Rectal smooth muscle tissue (tissue), 1 donor: ENCODE results near the gene SNCAIP.

Experiments
- H3K27ac ChIP-seq: one replicate; pipeline ENCODE4 v1.7.0; 2013; ENCODE audit warnings: low read depth, low read length, inconsistent platforms
- H3K27me3 ChIP-seq: one replicate; pipeline ENCODE4 v1.7.0; 2013; ENCODE audit warnings: low read length; ENCODE audit not compliant: control insufficient read depth, insufficient read depth
- H3K36me3 ChIP-seq: one replicate; pipeline ENCODE4 v1.7.0; 2013; ENCODE audit warnings: low read length; ENCODE audit not compliant: control insufficient read depth, insufficient read depth
- H3K4me1 ChIP-seq: one replicate; pipeline ENCODE4 v1.7.0; 2013; ENCODE audit warnings: low read length; ENCODE audit not compliant: control insufficient read depth, insufficient read depth
- H3K4me3 ChIP-seq: one replicate; pipeline ENCODE4 v1.7.0; 2013; ENCODE audit warnings: low read length
- H3K9ac ChIP-seq: one replicate; pipeline ENCODE4 v1.7.0; 2013; ENCODE audit warnings: low read length

Gene SNCAIP

DNA sequence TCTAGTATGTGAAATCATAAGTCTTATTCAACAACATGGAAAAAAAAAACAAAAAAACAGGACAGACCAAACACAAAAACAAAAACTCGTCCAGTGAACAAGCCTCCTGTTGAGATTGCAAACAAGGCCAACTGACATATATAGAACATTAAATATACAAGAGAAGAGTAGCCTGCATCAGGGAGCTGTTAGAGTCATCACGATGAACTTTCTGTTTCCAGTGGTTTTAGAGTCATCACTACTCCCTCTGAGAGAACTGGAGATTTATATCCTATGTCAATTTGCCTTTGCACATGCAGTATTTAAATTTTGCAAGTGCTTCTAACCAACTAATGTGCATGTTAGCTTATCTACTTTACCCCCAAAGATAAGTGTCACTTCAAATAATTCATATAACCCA lies 9.9 kb downstream of the SNCAIP start:
- Histone ChIP-seq H3K27me3 (no peaks in the 10 kb centered on the region), H3K36me3 (no peaks in the 10 kb centered on the region), H3K4me1 (peaks cover 9% of the 10 kb centered on the region), H3K4me3 (no peak overlapping the region), H3K9ac (no peak overlapping the region), H3K27ac (no peak overlapping the region)

DNA sequence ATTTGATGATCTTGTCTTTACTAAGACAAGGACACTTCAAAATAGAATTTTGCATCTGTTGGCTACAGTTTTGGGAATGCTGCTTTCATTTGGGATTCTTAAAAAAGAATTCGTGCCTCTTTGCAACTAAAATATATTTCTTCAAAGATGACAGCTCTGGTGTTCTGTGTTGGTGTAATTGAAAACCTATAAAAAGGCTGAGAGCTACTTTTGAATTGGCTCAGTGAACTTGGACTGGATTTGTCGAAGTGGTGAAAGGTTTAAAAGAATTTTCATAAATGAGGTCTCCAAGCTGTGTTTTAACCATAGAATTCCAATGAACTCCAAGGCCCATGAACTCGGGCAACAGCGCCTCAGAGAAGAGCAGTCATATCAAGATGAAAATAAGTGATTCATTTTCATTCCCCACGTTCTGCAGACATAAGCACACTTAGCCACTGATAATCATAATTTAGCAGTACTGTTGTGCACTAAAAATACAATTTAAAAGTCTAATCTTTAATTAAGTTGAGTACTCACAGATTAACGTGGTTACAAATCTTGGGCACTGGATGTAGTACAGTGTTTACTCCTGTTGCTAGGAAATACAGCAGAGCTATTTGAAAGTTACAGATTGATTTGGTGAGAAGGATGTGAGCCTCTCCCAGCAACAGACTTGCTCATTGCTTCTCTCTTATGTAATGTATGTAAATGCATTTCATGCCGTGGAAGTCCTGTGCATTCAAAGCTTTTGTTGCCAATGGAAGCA lies 10.9 kb downstream of the SNCAIP start:
- H3K9ac ChIP-seq, result no peak overlapping the region
- H3K36me3 ChIP-seq, result no peaks in the 10 kb centered on the region
- no peak overlapping the region for H3K27ac ChIP-seq
- H3K4me3 ChIP-seq, result no peak overlapping the region
- H3K27me3 ChIP-seq, result no peaks in the 10 kb centered on the region
- peaks cover 9% of the 10 kb centered on the region for H3K4me1 ChIP-seq

DNA sequence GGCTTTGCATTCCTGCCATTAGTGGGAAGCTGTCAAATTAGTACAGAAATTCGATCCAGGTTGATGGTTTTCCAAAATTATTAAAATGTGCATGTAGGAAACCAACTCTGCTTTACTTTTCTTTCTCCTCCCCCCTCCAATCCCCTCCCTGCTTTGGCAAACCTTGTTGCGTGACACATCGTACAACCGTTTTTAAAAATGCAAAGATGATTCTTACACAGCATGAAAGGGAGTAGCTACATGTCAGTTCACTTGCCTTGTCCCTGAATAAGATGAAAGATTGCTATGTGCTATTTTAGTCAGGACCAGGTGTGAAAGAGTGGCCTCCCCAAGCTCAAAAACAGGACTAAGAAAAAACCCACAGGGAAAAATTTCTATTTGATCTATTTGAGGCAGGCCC lies 11.7 kb downstream of the SNCAIP start:
- no peak overlapping the region for H3K27ac ChIP-seq
- peaks cover 9% of the 10 kb centered on the region for H3K4me1 ChIP-seq
- H3K9ac ChIP-seq, result no peak overlapping the region
- H3K36me3 ChIP-seq, result no peaks in the 10 kb centered on the region
- H3K27me3 ChIP-seq, result no peaks in the 10 kb centered on the region
- H3K4me3 ChIP-seq, result no peak overlapping the region

DNA sequence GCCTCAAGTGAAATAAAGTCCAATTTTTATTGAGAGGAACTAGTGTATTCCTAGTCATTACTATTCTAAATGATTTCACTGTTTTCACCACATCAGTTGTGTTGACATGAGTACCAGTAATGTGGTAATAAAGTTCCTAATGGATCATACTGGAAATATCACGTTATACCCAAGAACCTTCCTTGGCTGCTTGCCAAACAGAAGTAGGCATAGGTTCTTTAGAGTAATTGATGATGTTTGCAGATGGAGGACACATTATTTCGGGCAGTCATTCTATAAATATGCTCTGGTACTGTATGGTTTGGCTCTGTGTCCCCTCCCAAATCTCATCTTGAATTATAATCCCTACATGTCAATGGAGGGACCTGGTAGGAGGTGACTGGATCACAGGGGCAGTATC lies 15.1 kb downstream of the SNCAIP start:
- Histone ChIP-seq H3K36me3 (no peaks in the 10 kb centered on the region), H3K27ac (no peak overlapping the region), H3K4me3 (no peak overlapping the region), H3K4me1 (peaks cover 9% of the 10 kb centered on the region), H3K27me3 (no peaks in the 10 kb centered on the region), H3K9ac (no peak overlapping the region)

DNA sequence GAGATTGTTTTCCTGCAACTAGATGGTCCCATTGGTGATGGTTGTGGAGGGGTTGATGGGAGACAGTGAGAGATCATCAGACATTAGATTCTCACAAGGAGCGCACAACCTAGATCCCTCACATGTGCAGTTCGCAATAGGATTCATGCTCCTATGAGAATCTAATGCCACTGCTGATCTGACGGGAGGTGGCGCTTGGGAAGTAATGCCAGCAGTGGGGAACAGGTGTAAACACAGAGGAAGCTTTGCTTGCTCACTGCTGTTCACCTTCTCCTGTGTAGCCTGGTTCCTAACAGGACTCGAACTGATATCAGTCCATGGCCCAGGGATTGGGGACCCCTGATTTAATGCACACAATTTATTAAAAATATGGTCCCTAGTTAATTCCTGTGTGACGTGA lies 18.8 kb downstream of the SNCAIP start:
- H3K27me3 ChIP-seq, result no peaks in the 10 kb centered on the region

DNA sequence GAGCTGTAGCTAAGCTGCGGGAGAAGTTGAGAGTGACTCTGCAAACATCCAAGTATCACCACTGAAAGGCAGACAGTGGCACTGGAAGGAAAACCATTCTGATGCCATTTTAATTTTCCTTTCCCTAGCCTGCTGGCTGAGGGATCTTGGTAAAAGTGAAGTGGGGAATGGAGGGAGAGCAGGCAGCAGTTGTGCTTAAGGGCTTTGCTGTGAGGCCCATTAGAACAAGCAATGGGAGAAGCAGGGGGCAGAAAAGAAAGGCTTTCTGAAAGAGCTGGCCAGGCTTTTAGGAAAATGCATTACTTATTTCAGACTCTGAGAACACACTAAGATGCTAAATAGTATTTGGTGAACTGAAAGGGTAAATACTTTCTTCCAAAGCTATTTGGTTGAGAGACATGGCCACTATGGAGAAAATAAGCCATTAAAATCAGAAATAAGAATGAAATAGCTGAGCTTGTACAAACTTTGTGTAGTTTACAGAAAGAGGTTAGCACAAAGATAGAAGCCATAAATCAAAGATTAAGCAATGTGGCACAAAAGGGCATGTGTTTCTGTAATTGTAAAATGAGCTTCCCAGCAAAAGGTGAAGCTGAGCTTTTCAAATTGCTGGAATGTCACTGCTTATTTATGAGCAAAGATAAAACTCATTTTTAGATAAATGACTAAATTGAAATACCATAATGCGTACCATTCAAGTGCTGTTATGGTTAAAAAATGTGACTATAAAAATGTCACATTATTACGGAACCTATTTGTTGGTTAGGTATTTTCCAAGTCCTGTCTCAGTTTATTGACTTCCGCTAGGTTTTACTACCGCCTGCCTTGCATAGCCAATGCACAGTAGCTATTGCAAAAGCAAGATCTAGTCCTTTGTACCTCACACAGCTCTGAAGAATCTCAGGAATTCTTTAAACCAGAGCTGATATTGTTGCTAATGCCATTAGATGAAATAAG lies 20.8 kb downstream of the SNCAIP start:
- H3K27ac ChIP-seq, result no peak overlapping the region

More for the DNA sequence above, 18.8 kb downstream of the SNCAIP start:
- H3K4me3 ChIP-seq, result no peak overlapping the region
- H3K27ac ChIP-seq, result no peak overlapping the region
- no peaks in the 10 kb centered on the region for H3K36me3 ChIP-seq
- H3K4me1 ChIP-seq, result peaks cover 5% of the 10 kb centered on the region
- H3K9ac ChIP-seq, result no peak overlapping the region

DNA sequence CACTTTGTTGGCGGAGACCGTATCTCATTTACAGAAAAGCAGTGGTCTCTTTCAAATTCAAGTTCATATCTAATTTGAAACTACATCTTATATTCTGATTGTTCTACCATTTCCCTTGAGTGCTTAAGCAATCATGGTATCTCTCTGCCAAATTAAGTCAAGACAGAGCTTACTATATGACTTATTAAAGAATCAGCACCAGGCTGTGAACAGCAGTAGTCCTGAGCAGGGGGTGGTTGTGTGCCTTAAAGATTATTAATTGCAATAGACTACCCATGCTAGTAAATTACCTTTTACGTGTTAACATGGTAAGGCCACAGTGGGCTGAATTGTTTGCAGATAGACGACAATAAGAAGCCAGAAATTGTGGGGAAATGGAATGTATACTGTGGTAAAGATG lies 21.5 kb downstream of the SNCAIP start:
- Histone ChIP-seq H3K4me1 (peaks cover 5% of the 10 kb centered on the region), H3K9ac (no peak overlapping the region), H3K27ac (no peak overlapping the region), H3K4me3 (no peak overlapping the region), H3K27me3 (no peaks in the 10 kb centered on the region), H3K36me3 (no peaks in the 10 kb centered on the region)

More for the DNA sequence above, 20.8 kb downstream of the SNCAIP start:
- no peaks in the 10 kb centered on the region for H3K27me3 ChIP-seq
- H3K36me3 ChIP-seq, result no peaks in the 10 kb centered on the region
- no peak overlapping the region for H3K9ac ChIP-seq
- peaks cover 5% of the 10 kb centered on the region for H3K4me1 ChIP-seq
- H3K4me3 ChIP-seq, result no peak overlapping the region

DNA sequence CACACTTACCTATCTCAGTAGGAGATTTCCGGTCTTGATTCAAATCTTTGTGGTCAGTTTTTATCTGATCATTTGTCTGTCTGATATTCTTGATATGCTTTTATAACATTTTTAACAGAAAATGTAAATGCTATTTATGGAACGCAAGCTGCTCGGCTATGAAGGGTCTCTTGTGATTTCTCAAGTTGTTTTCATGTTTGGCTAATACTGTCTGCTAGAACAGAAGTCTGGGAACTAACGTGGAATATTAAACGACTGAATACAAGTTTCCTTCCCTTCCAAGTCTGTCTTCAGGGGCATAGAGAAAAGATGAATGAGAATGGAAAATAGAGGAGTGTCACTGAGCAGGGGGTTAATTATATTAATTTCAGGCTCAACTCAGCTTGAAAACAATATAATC lies 27.6 kb downstream of the SNCAIP start:
- Histone ChIP-seq H3K9ac (no peak overlapping the region), H3K36me3 (no peaks in the 10 kb centered on the region), H3K4me1 (no peaks in the 10 kb centered on the region), H3K27me3 (no peaks in the 10 kb centered on the region), H3K27ac (no peak overlapping the region), H3K4me3 (no peak overlapping the region)

DNA sequence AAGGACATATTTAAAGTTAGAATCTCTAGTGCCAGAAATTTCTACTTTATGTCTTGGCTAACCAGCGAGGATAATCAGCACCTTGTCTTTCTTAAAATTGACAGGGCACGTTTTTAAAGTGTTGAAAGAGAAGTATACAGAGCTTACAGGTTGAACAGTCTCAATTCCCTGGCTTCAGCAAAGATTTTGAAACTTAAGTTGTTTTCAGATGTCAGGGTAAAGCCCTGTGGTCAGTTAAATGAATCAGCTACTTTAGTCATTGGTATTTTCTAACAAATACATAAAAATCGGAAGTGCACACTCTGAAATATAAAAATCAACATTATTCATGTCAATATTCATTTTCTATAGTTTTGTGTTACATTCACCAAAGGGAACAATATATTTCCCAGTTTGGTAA lies 29.1 kb downstream of the SNCAIP start:
- Histone ChIP-seq H3K27ac (no peak overlapping the region), H3K36me3 (no peaks in the 10 kb centered on the region), H3K4me1 (no peaks in the 10 kb centered on the region), H3K4me3 (no peak overlapping the region), H3K9ac (no peak overlapping the region), H3K27me3 (no peaks in the 10 kb centered on the region)

DNA sequence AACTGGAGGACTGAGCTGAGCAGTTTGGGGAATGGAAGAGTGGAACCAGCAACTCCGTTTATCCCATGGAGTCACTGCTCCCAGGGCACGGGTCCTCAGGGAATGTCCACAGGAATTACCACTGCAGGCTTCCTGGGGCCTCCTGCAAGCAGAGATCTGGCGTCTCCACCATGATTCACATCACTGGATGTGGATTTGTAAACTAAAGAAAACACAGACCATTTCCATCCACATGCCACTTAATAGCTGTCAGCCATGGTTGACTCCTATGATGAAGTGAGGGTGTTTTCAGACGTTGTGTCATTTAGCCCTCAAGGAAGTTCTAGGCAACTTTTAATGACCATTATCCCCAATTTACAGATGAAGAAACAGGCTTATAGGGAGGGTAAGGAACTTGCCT lies 30.2 kb downstream of the SNCAIP start:
- no peak overlapping the region for H3K9ac ChIP-seq
- H3K27ac ChIP-seq, result no peak overlapping the region
- H3K36me3 ChIP-seq, result no peaks in the 10 kb centered on the region
- no peaks in the 10 kb centered on the region for H3K4me1 ChIP-seq
- H3K27me3 ChIP-seq, result no peaks in the 10 kb centered on the region
- no peak overlapping the region for H3K4me3 ChIP-seq

DNA sequence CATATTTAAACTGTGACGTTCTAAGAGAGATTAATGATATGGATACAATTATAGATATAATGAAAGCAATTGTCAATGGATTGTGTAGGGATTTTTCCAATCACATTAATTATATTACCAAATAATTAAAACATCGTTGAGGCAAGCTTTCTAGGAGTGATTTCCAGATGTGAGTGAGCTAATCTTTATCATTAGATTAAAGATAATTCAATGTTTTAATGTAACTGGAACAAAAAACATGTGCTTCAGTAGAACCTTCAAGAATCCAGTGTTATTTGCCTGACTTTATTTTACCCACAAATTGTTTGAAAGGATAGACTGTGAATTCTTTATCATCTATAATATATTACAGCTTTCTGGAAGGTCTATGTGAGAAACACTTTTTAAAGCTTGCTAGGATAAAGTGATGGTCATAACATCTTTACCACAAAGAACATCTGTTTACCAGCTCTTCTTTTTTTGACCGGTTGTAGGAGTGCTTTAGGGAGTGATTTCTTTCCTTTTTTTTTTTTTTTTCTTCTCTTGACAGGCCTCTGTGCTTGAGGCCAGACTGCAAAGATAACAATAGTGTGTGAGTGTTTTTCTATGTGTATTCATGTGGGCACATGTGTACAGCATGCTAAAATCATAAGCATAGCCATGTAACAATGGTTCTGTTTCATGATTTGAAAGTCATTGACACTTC lies 35.0 kb downstream of the SNCAIP start:
- Histone ChIP-seq H3K9ac (no peak overlapping the region), H3K4me1 (no peaks in the 10 kb centered on the region), H3K27me3 (no peaks in the 10 kb centered on the region), H3K4me3 (no peak overlapping the region), H3K36me3 (no peaks in the 10 kb centered on the region), H3K27ac (no peak overlapping the region)

DNA sequence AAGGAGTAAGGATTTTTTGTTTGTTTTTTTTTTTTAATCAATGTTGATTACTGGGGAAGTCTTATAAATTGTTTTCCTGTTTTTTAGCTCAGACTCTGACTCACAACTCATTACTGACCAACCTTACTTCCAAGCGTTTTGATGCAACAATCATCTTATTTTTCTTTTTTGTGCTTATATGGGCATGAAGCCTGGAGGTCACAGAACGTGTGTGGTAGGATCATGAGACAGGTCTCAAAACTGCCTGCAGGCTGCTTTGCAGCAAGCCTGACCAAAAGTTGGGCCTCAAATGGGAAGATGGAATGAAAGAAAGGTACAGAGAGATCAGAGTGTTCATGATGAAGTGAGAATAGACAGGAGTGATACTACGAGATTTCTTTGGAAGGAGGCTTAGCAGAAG lies 38.5 kb downstream of the SNCAIP start:
- Histone ChIP-seq H3K9ac (no peak overlapping the region), H3K4me1 (peaks cover 2% of the 10 kb centered on the region), H3K27ac (no peak overlapping the region), H3K36me3 (no peaks in the 10 kb centered on the region), H3K4me3 (no peak overlapping the region), H3K27me3 (no peaks in the 10 kb centered on the region)
